CD4-positive, alpha-beta T cell treated with Interleukin-12 subunit alpha and Interleukin-12 subunit beta, for 1 hour (primary cell): ENCODE results near the gene TYSND1.
"Not testable (repeated sequence)": the region's sequence is repeated elsewhere in the genome, so short reads cannot be mapped to it uniquely, and the experiment has no call there.

Experiments
- DNase-seq: peaks from one replicate; pipeline ENCODE4 v3.0.0-alpha.2; 2020

Gene TYSND1

DNA sequence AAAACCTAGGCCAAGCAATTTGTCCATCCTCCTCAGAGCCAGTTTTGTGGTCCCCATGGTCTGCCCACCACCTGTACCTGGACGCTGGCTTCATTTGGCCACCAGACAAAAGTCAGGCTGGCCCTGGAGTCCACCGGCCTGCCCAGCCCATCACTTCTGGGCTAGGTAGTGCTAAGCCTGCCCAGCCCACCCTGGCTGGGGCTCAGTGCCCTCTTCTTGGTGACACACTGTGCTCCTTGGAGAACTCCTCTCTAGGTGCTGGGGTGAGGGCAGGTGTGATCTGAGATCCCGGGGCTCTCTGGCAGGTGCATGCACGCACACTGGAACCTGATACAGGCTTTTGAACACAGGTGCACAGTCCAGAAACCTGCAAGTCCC is 15.0 kb downstream of the TYSND1 start:
- DNase-seq: no peak

- no peak for DNase-seq
Observed at GRCh38 chr10:70130878-70131559, 15.5 kb downstream of the TYSND1 start.

- DNase-seq: no peak
Observed at GRCh38 chr10:70126700-70127395, 19.7 kb downstream of the TYSND1 start.

- no peak for DNase-seq
Observed at GRCh38 chr10:70125918-70126552, 20.5 kb downstream of the TYSND1 start.

GRCh38 chr10:70124918-70125317 is 21.6 kb downstream of the TYSND1 start:
- no peak for DNase-seq

GRCh38 chr10:70124415-70124814 is 22.1 kb downstream of the TYSND1 start:
- no peak for DNase-seq

DNA sequence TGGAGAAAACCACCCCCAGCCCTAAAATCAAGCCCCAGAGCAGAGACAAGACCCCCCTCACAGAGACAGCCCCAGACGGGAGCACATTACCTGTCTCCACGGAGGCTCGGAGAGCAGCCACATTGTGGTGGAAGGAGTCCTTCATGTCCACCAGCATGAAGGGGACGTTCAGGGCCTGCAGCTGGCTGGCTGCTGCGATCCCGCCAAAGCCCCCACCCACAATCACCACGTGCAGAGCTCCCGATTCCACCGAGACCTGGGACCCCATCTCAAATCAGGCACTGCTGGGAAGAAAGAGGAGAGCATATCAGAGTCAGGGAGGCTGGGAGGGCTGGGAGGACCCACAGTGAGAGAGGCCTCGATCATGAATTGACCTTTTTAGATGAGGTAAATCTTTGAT is 22.7 kb downstream of the TYSND1 start:
- no peak for DNase-seq

- not testable (repeated sequence) for DNase-seq
Observed at GRCh38 chr10:70123166-70123565, 23.3 kb downstream of the TYSND1 start.

GRCh38 chr10:70122742-70123141 is 23.8 kb downstream of the TYSND1 start:
- no peak for DNase-seq

DNA sequence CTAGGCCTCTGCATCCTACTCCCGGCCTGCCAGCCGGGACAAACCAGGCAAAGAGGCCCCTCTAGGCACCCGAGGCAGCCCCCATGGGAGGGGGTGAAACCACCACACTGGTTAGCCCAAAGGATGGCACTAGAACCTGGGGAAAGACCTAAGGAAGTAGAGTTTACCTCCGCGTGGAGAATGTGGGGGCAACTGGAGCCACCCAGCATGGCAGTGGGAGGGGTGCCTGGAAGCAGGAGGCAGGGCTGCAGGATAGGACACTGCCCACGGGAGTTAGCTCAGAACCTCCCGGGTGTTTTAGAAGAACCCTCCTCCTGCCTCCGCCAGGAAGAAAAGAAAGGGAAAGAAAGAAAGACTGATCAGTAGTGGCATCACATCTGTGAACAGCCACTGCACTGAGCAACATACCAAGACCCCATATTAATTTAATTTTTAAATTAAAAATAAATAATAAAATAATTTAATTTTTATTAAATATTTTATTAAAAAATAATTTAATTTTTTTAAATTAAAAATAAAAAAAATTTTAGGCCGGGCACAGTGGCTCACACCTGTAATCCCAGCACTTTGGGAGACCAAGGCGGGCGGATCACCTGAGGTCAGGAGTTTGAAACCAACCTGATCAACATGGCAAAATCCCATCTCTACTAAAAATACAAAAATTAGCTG is 25.1 kb downstream of the TYSND1 start:
- DNase-seq: no peak

DNA sequence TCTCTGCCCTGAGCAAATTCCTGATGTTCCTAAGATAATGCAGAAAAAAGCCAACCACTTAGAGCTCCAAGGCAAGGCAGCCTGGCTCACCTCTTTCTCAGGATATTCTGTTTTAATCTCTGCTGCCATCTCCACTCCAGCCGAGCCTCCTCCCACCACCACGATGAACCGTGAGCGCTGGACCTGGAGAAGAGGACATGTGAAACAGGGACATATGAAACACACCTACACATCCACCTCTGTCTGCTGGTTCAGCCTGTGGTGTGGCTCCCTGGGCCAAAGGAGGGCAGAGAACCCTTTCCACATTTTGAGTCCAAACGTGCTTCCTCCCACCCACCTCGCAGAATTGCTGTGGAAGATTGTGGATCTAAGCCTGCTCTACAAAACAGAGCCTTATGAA is 26.1 kb downstream of the TYSND1 start:
- DNase-seq: no peak

DNA sequence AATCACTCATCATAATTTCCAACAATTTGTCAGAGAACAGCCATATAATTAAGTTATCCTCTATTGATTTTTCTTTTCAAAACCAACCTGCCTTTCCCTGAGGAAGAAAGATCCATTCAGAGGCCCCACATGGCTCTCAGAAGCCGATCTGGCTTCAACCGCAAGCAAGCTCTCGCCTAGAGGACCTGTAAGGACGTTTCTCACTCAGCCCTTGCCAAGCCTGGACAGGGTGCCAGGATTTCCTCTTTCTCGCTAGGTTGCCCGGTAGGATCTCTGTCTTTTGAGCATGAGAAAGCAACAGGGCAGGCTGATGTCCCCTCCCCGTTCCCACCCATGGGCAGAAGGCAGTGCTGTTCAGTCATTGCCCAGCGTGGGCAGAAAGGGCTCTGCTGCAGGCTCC is 26.9 kb downstream of the TYSND1 start:
- no peak for DNase-seq

DNA sequence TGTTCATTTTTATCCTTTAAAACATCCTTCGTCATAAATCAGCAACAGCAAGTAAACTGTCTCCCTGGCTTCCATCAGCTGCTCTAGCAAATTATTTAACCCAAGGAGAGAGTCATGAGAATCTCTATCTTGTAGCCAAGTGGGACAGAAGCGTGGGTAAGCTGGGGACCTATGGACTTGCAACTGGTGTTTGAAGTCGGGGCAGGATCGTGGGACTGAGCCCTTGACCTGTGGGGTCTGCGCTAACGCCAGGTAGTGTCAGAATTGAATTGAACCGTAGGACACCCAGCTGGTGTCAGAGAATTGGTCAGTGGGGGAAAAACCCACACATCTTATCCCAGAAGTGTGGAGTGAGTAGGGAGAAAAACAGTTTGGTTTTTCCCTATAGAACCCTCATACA is 27.3 kb downstream of the TYSND1 start:
- DNase-seq: no peak

DNA sequence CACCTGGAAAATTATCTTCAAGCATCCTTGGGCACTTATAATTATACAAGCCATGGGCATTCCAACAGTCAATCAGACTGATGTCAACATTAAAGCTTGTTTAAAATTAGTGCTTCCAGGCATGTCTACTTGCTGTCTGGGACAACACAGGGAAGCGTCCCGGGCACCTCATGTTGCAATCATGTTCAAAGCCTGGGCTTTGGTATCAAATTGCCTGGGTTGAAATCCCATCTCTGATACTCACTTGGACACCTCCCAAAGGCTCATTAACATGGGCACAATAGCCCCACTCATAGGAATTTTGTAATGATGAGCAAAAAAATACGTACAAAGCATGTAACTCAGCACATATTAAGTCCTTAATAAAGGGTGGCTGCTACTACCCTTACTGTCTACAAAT is 28.3 kb downstream of the TYSND1 start:
- DNase-seq: no peak

GRCh38 chr10:70117646-70118045 is 28.9 kb downstream of the TYSND1 start:
- DNase-seq: no peak

DNA sequence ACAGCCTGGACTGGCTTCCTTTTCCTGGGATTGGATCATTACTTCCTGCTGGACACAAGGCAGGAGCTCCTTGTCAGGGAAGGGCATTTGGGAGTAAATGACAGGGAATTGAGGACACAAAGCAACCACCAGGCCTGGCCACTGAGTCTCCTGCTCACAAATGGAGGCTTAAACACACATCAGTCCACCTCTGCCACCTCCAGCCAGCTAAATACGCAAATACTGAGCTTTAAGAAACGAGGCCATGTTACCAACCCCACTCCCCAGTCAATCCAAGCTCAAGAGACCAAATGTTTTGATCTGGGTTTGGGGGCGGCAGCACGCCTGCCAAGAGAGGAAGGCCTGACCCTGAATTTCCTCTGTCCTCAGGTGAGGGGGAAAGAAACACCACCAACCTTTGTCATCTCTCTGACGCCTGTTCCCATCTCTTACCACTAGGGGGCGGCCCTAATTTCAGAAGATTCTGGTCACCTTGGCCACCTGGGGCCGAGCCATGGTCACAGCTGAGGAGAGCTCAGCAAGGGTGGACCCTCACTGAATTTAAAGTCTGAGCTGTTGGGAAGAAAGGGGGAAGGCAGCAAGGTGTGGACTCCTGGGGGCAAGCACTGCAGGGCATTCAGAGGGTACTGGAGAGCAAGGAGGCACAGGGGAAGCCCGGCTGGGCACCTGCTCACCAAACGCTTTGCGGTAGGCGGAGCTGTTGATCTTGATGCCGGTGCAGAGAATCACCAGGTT is 30.4 kb downstream of the TYSND1 start:
- DNase-seq: peak; percentile 69

- DNase-seq: no peak
Observed at GRCh38 chr10:70114902-70115301, 31.6 kb downstream of the TYSND1 start.

GRCh38 chr10:70112071-70112470 is 34.4 kb downstream of the TYSND1 start:
- DNase-seq: no peak

DNA sequence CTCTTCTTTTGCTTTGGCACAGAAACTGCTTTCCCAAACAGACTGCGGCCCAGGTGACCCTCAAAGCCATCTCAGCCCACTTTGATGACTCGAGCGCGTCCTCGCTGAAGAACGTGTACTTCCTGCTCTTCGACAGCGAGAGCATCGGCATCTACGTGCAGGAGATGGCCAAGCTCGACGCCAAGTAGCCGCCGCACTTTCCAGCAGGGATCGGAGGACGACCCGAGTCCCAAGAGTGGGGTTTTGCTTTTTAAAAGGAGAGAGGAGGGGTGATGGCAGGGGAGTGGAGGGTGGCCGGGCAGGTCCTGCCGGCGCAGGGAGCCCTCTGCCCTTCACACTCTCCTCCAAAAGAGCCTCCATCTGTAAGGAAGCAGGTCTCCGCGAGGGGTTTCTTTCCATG is 35.0 kb downstream of the TYSND1 start:
- no peak for DNase-seq

GRCh38 chr10:70109064-70109729 is 37.3 kb downstream of the TYSND1 start:
- no peak for DNase-seq

GRCh38 chr10:70106958-70107791 is 39.3 kb downstream of the TYSND1 start:
- DNase-seq: no peak

DNA sequence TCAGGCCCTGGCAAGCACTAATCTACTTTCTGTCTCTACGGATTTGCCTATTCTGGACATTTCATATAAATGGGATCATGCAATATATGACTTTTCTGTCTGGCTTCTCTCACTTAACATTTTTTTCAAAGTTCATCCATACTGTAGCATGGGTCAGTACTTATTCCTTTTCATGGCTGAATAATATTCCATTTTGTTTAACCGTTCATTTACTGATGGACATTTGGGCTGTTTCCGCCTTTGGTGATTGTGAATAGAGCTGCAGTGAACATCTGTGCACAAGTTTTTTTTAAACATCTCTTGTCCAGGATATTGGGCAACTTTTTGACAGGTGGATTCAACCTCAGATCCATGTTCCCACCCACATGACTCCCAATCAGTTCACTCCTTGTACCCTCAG is 44.8 kb downstream of the TYSND1 start:
- DNase-seq: no peak
